Adrenal gland (tissue), 5 donors: ENCODE measurements around the gene PACS2.

ENCODE experiments used
- CTCF ChIP-seq, 6 experiments: fragments of 450-650 bp in 4 of 6; fragments of 200-600 bp in 2 of 6; sonication (generic) in 1 of 6; IDR thresholded peaks; 1 replicate in 5 of 6; 2 replicates in 1 of 6; pipeline versions ENCODE4 v1.5.1 to v1.8.0; 2016 to 2021; ENCODE audit warnings: antibody characterized with exemption in 6 of 6, mild to moderate bottlenecking in 2 of 6, moderate library complexity in 1 of 6
- POLR2A ChIP-seq, 2 donors: fragments of 450-650 bp; IDR thresholded peaks; one replicate each; pipeline ENCODE4 v1.6.1; 2017; ENCODE audit warnings: antibody characterized with exemption in 2 of 2, mild to moderate bottlenecking in 2 of 2, moderate library complexity in 1 of 2
- donor health status: DM: no; HTN: no; CAD: no.

GRCh38 chr14:105420974-105421674 lies 106.6 kb downstream of the PACS2 start:
- TF ChIP-seq CTCF (IDR thresholded peaks at IDR 0.05) (no peak), POLR2A (IDR thresholded peaks at IDR 0.05) (no peak)
